Stomach (tissue), 9 donors: ENCODE measurements around the gene PTPRK. TPM values are rescaled to one million over a fixed set of nuclear protein-coding genes. Genes with fewer than 3 reads are reported as not detected.

Experiments used
- DNase-seq, 2 donors: peaks; one replicate each; pipeline versions ENCODE4 v3.0.0 to v3.0.0-alpha.2; 2013 to 2019
- H3K27ac ChIP-seq, 5 donors: fragments of 200-600 bp in 4 of 5; sonication (generic) in 4 of 5; one replicate each; pipeline ENCODE4 v1.5.1; 2013 to 2019; ENCODE audit warnings: mild to moderate bottlenecking in 1 of 5, moderate library complexity in 1 of 5
- H3K27me3 ChIP-seq, 3 donors: fragments of 200-600 bp; sonication (generic); one replicate each; pipeline ENCODE4 v1.5.1; 2017 to 2019; ENCODE audit warnings: mixed run types in 1 of 3
- H3K36me3 ChIP-seq, 4 donors: fragments of 200-600 bp; sonication (generic); 1 replicate in 3 of 4; 2 replicates in 1 of 4; pipeline ENCODE4 v1.5.1; 2016 to 2019
- H3K4me1 ChIP-seq, 4 donors: fragments of 200-600 bp; sonication (generic); one replicate each; pipeline ENCODE4 v1.5.1; 2016 to 2019
- H3K4me3 ChIP-seq, 4 donors: fragments of 200-600 bp; sonication (generic) in 3 of 4; one replicate each; pipeline ENCODE4 v1.5.1; 2016 to 2019; ENCODE audit warnings: mild to moderate bottlenecking in 1 of 4
- H3K9me3 ChIP-seq, 4 donors: fragments of 200-600 bp; sonication (generic); one replicate each; pipeline ENCODE4 v1.5.1; 2016 to 2019
- CTCF ChIP-seq, 7 experiments: fragments of 450-650 bp in 4 of 7; fragments of 200-600 bp in 3 of 7; sonication (generic) in 3 of 7; IDR thresholded peaks; one replicate each; pipeline ENCODE4 v1.5.1; 2016 to 2019; ENCODE audit warnings: antibody characterized with exemption in 7 of 7, control low read depth in 2 of 7, mild to moderate bottlenecking in 1 of 7
- EP300 ChIP-seq: sonication (generic); formaldehyde crosslinking; IDR thresholded peaks from one replicate; pipeline ENCODE4 v1.6.1; 2017; ENCODE audit warnings: antibody characterized with exemption
- POLR2A ChIP-seq, 4 donors: fragments of 450-650 bp; IDR thresholded peaks; one replicate each; pipeline ENCODE4 v1.6.1; 2016; ENCODE audit warnings: antibody characterized with exemption in 4 of 4, control low read depth in 2 of 4, mild to moderate bottlenecking in 1 of 4, moderate library complexity in 1 of 4
- POLR2AphosphoS5 ChIP-seq, 3 donors: sonication (generic); formaldehyde crosslinking; IDR thresholded peaks; one replicate each; pipeline ENCODE4 v1.6.1; 2016; ENCODE audit warnings: antibody characterized with exemption in 3 of 3
- WGBS, 5 donors: extraction: QIAGEN DNeasy Blood & Tissue Kit in 3 of 5; methylation state at CpG; one replicate each; pipeline versions ENCODE4 v1.1.5 to v1.1.7; 2013 to 2018; 5-methylcytosine and 5-hydroxymethylcytosine counted together
- intact Hi-C: fragments of 100-400 bp; cut with DNase I; formaldehyde crosslinking; loops from one replicate; pipeline ENCODE4 v1.15.1; 2023; ENCODE audit warnings: low total_unique reads
- polyA plus RNA-seq, 3 donors: library from polyadenylated mRNA; stranded (reverse); fragments of 200-250 nt; gene quantifications; one replicate each; pipeline ENCODE4 v1.2.3, GENCODE V29; 2013
- total RNA-seq, 5 donors: library from RNA; depleted of rRNA; stranded (reverse); fragments of >200 nt; gene quantifications; one replicate each; pipeline versions ENCODE4 v1.1.0 to v1.2.3, GENCODE V29; 2014 to 2016
- donor health status: healthy with polysubstance abuse.
- donor health status: Bipolar disorder and iron deficiency.
- donor health status: healthy.

The PTPRK gene
- total and polyA plus RNA-seq, 8 donors: 7.0 to 644 (median 114) TPM

DNA sequence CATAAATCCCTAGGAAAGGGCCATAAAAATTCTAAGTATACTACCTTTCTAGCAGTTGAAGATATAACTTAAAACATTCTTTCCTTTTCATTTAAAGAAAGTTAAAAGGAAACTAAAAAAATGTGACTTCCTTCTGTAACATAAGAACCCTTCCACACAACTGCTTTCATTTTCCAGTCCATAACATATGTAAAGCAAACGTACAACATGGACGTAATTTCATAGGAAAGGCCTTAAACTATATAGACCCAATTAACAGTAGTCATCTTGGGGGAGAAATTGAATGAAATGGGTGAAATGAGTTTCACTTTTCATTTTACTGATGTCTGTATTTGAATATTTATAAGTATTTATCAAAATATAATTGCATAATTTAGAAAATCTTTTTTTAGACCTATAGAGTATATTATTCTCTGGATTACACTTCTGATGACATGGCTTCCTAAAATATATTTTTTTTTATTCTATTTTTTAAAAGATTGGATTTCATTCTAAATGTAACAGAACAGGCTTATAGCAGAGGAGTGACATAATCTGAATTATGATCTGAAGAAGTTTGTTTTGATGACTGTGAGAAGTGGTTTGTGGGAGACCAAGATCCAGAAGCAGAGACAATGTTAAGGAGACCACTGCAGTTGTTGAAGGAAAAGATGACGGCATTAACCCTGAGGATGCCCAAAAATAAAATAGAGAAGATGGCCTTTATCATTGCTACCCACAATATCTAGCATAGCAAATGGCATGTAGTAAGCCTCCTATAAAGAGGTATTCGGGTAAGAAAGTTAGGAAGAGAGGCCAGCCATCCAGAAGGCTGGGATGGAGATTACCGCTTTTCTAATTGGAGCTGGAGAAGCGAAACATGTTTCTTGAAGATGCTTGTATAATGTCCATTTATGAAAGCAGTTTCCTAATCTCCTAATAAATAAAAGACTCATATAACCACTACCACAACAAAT lies 260.4 kb downstream of the PTPRK start:
- H3K27ac ChIP-seq: no peak overlapping the region
- 81 to 87% (median 84%) methylated on average over 6 of the region's 6 CpGs for WGBS, 5 donors
- H3K36me3 ChIP-seq: peaks cover 0 to 6% (median 0%) of the 10 kb centered on the region in 4 donors
- intact Hi-C loops: no loop called here
- H3K4me3 ChIP-seq: no peak overlapping the region
- no peak for TF ChIP-seq POLR2A (IDR thresholded peaks at IDR 0.05)
- TF ChIP-seq EP300: no peak
- TF ChIP-seq POLR2AphosphoS5 (IDR thresholded peaks at IDR 0.05): no peak
- TF ChIP-seq CTCF (IDR thresholded peaks at IDR 0.05): no peak
- no peak for DNase-seq
- no peaks in the 10 kb centered on the region for H3K27me3 ChIP-seq
- peaks cover 0 to 23% (median 13%) of the 10 kb centered on the region in 4 donors for H3K4me1 ChIP-seq
- no peaks in the 10 kb centered on the region for H3K9me3 ChIP-seq

GRCh38 chr6:128259029-128259724 lies 261.2 kb downstream of the PTPRK start:
- WGBS, 5 donors: 50 to 60% (median 50%) methylated on average over 2 of the region's 2 CpGs
- no peaks in the 10 kb centered on the region for H3K27me3 ChIP-seq
- peaks cover 0 to 23% (median 13%) of the 10 kb centered on the region in 4 donors for H3K4me1 ChIP-seq
- H3K4me3 ChIP-seq: no peak overlapping the region
- no peaks in the 10 kb centered on the region for H3K36me3 ChIP-seq
- intact Hi-C loops: no loop called here
- DNase-seq: no peak
- H3K9me3 ChIP-seq: no peaks in the 10 kb centered on the region
- TF ChIP-seq EP300 (no peak), CTCF (IDR thresholded peaks at IDR 0.05) (no peak), POLR2AphosphoS5 (IDR thresholded peaks at IDR 0.05) (no peak)
- no peak overlapping the region for H3K27ac ChIP-seq

DNA sequence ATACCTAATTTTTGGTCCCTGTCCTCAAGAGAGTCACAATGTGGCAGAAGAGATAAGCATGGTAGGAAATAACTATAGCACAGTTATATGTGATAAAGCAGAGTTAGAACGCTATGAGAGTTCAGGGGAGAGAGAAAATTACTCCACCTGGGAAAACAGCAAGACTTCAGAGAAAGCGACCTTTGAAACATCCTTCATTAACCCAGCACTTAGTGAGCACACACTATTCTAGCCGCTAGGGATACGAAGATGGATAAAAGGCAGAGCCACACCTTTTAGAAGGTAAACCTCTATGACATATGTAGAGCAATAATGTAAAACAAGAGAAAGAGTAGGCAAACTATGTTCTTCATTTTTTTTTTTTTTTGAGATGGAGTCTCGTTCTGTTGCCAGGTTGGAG lies 264.3 kb downstream of the PTPRK start:
- no peak for DNase-seq
- Histone ChIP-seq H3K4me3 (no peak overlapping the region), H3K27ac (no peak overlapping the region), H3K4me1 (peaks cover 0 to 24% (median 13%) of the 10 kb centered on the region in 4 donors), H3K27me3 (no peaks in the 10 kb centered on the region), H3K9me3 (no peaks in the 10 kb centered on the region), H3K36me3 (no peaks in the 10 kb centered on the region)
- intact Hi-C loops: no loop called here
- TF ChIP-seq EP300 (no peak), CTCF (IDR thresholded peaks at IDR 0.05) (no peak), POLR2AphosphoS5 (IDR thresholded peaks at IDR 0.05) (no peak)
- 89 to 98% (median 96%) methylated on average over 5 of the region's 5 CpGs for WGBS, 5 donors

DNA sequence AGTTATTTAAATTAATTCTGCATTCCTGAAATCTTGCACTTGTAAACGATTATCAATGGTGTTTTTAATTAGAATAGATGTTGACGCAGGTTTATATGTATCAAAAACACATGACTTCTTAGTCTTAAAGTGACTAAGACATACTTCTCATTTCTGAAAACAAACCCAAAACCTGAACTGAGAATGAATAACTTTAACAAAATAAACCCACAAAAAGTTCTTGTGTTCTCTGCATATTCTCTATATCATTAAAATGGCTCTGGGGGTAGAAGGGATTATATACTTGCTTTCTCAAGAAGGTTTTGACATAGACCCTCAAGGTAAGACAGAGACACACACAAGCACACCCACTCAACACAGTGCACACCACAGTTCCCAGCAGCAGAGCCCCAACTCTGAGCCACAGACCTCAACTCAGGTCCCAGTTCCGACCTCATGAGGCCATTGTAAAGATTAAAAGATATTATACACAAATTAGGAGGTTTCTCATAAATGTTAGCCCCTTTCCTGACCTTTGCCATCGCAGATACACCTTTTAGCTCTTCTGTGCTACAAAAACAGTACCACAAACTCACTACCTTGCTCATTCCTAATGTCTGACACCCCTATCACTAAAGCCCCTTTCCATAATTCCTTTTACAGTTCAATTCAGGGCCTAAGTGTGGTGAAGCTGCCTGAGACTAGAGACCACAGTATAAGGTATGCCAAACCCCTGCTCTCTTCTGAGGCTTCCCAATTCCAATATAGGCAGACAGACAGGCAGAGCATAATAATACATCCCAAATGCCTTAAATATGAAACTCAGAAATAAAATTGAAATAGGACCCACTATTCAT lies 267.8 kb downstream of the PTPRK start:
- TF ChIP-seq POLR2AphosphoS5 (IDR thresholded peaks at IDR 0.05) (no peak), CTCF (IDR thresholded peaks at IDR 0.05) (no peak), EP300 (no peak), POLR2A (IDR thresholded peaks at IDR 0.05) (no peak)
- H3K27me3 ChIP-seq: no peaks in the 10 kb centered on the region
- H3K9me3 ChIP-seq: no peaks in the 10 kb centered on the region
- no peaks in the 10 kb centered on the region for H3K36me3 ChIP-seq
- no peak for DNase-seq
- intact Hi-C loops: no loop called here
- H3K4me3 ChIP-seq: no peak overlapping the region
- peaks cover 0 to 5% (median 0%) of the 10 kb centered on the region in 4 donors for H3K4me1 ChIP-seq
- no peak overlapping the region for H3K27ac ChIP-seq
- WGBS, 5 donors: 75 to 90% (median 86%) methylated on average over 4 of the region's 4 CpGs
